Endothelial cell of umbilical vein (primary cell): ENCODE results near the gene ATOH7. TPM values are rescaled to one million over a fixed set of nuclear protein-coding genes. Genes with fewer than 3 reads are reported as not detected.

Experiments used
- BruUV-seq: library from RNA; stranded (reverse); fragments of 400-500 nt; replicated peaks from 2 replicates; lab custom pipeline; 2021; lab: Mats Ljungman, UMichigan
- CTCF ChIA-PET: fragments of 300-600, 350-600 bp; sonication (Branson Sonifier 250); formaldehyde crosslinking; loops from one replicate; lab custom pipeline; 2021; ENCODE audit warnings: antibody characterized with exemption, inconsistent platforms; lab: Charles Lee
- POLR2A ChIA-PET: fragments of 300-600, 350-600 bp; sonication (Branson Sonifier 250); formaldehyde crosslinking; loops from one replicate; lab custom pipeline; 2021; ENCODE audit warnings: antibody characterized with exemption, inconsistent platforms; lab: Charles Lee
- DNase-seq: peaks from one replicate; pipeline ENCODE4 v3.0.0-alpha.2; 2011; ENCODE audit warnings: low read depth, low spot score
- FAIRE-seq: peaks from 2 replicates; lab custom pipeline; 2011; peaks lifted over from hg19 to GRCh38; lab: Jason Lieb, UNC
- H2AFZ ChIP-seq: 2 replicates; pipeline ENCODE4 v1.6.0; 2012; ENCODE audit warnings: low read depth, low read length, control low read depth, inconsistent platforms
- H3K27ac ChIP-seq: 2 replicates; pipeline ENCODE4 v1.5.1; 2011; ENCODE audit warnings: low read depth, mild to moderate bottlenecking, control low read depth, low read length, moderate library complexity; ENCODE audit not compliant: insufficient read depth
- H3K27me3 ChIP-seq, 2 experiments: 2 replicates each; pipeline versions ENCODE4 v1.6.0 to v1.6.1; 2011; ENCODE audit warnings: low read length in 2 of 2, mixed read lengths in 1 of 2; ENCODE audit not compliant: control insufficient read depth in 2 of 2, insufficient read depth in 2 of 2
- H3K36me3 ChIP-seq, 2 experiments: 2 replicates in 1 of 2; 3 replicates in 1 of 2; pipeline ENCODE4 v1.5.1; 2011; ENCODE audit warnings: low read length in 2 of 2, mild to moderate bottlenecking in 1 of 2, moderate library complexity in 1 of 2; ENCODE audit not compliant: control insufficient read depth in 2 of 2, insufficient read depth in 2 of 2; ENCODE audit errors: extremely low read depth in 1 of 2
- H3K4me1 ChIP-seq: 3 replicates; pipeline ENCODE4 v1.5.1; 2011; ENCODE audit warnings: mild to moderate bottlenecking, low read length; ENCODE audit not compliant: control insufficient read depth, insufficient read depth; ENCODE audit errors: extremely low read depth
- H3K4me2 ChIP-seq: 2 replicates; pipeline ENCODE4 v1.6.1; 2011; ENCODE audit warnings: low read length, control low read depth, mixed read lengths; ENCODE audit not compliant: insufficient read depth
- H3K4me3 ChIP-seq, 3 experiments: fragments of 200-600 bp in 1 of 3; sonication (generic), shearing (Covaris generic) in 1 of 3; replicated peaks in 1 of 3; 2 replicates each; pipeline ENCODE4 v1.5.1; 2011 to 2016; ENCODE audit warnings: control low read depth in 3 of 3, low read length in 3 of 3, mild to moderate bottlenecking in 2 of 3, inconsistent platforms in 1 of 3, low read depth in 1 of 3, moderate library complexity in 1 of 3; ENCODE audit not compliant: insufficient read depth in 1 of 3
- H3K79me2 ChIP-seq: 2 replicates; pipeline ENCODE4 v1.6.0; 2012; ENCODE audit warnings: low read length, inconsistent platforms; ENCODE audit not compliant: control insufficient read depth, insufficient read depth
- H3K9ac ChIP-seq: replicated peaks from 2 replicates; pipeline ENCODE3; 2011; ENCODE audit warnings: low read length, control low read depth; ENCODE audit not compliant: insufficient read depth; ENCODE audit errors: extremely low read depth
- H3K9me1 ChIP-seq: replicated peaks from 3 replicates; pipeline ENCODE4 v1.6.0; 2011; ENCODE audit warnings: mild to moderate bottlenecking, low read length; ENCODE audit not compliant: control insufficient read depth, insufficient read depth; ENCODE audit errors: extremely low read depth
- H3K9me3 ChIP-seq: replicated peaks from 2 replicates; pipeline ENCODE4 v1.5.1; 2012; ENCODE audit warnings: low read length, inconsistent platforms; ENCODE audit not compliant: control insufficient read depth, insufficient read depth
- H4K20me1 ChIP-seq: replicated peaks from 2 replicates; pipeline ENCODE3; 2011; ENCODE audit warnings: mild to moderate bottlenecking, low read length; ENCODE audit not compliant: control insufficient read depth, insufficient read depth; ENCODE audit errors: extremely low read depth
- EZH2 ChIP-seq: IDR thresholded peaks from 2 replicates; pipeline ENCODE4 v1.6.1; 2012; ENCODE audit warnings: borderline replicate concordance, low read depth, mild to moderate bottlenecking, moderate library complexity, low read length, inconsistent platforms; ENCODE audit not compliant: severe bottlenecking
- FOS ChIP-seq: IDR thresholded peaks from 2 replicates; pipeline ENCODE4 v1.6.1; 2011; ENCODE audit warnings: mild to moderate bottlenecking, low read length, moderate library complexity, borderline replicate concordance; ENCODE audit not compliant: insufficient read depth
- GATA2 ChIP-seq: IDR thresholded peaks from 2 replicates; pipeline ENCODE4 v1.7.0; 2011; ENCODE audit warnings: low read depth, mild to moderate bottlenecking, moderate library complexity, mixed read lengths, low read length; ENCODE audit not compliant: insufficient read length, insufficient read depth
- JUN ChIP-seq: IDR thresholded peaks from 2 replicates; pipeline ENCODE4 v1.6.1; 2011; ENCODE audit warnings: borderline replicate concordance, low read depth; ENCODE audit not compliant: insufficient read length, insufficient read depth
- MYC ChIP-seq: IDR thresholded peaks from one replicate; pipeline ENCODE4 v1.6.1; 2011; ENCODE audit warnings: mild to moderate bottlenecking, low read depth, low read length
- POLR2A ChIP-seq: IDR thresholded peaks from 2 replicates; pipeline ENCODE4 v1.6.1; 2012; ENCODE audit warnings: low read depth, mild to moderate bottlenecking, control low read depth, low read length
- POLR2AphosphoS5 ChIP-seq: IDR thresholded peaks from 2 replicates; pipeline ENCODE4 v1.6.1; 2012; ENCODE audit warnings: low read depth, mild to moderate bottlenecking, control low read depth, low read length, moderate library complexity; ENCODE audit not compliant: insufficient read depth
- dilution Hi-C: fragments of 300-500 bp; cut with MboI; formaldehyde crosslinking; loops from one replicate; pipeline ENCODE4 v1.15.0; 2019; ENCODE audit warnings: low sequenced_read_pairs; ENCODE audit not compliant: extremely low pct_ligation_motif_present
- intact Hi-C: fragments of 100-400 bp; cut with micrococcal nuclease; formaldehyde crosslinking; loops from one replicate; pipeline ENCODE4 v1.10.0; 2022
- polyA plus RNA-seq, 4 experiments: library from polyadenylated mRNA; depleted of rRNA in 3 of 4; stranded (reverse) in 3 of 4; unstranded in 1 of 4; fragments of >200 nt; gene quantifications; 2 replicates each; pipeline versions ENCODE4 v1.2.1 to v1.2.3, GENCODE V29; 2011 to 2012; ENCODE audit warnings: missing spikeins in 1 of 4
- total RNA-seq: library from RNA; stranded (reverse); gene quantifications from 2 replicates; pipeline ENCODE4 v1.2.3, GENCODE V29; 2021
- TF ChIP-seq, protein P1 (sequence below): IDR thresholded peaks from 2 replicates; pipeline ENCODE4 v1.6.1; 2011; ENCODE audit not compliant: insufficient read depth, insufficient read length
- TF ChIP-seq, protein P2 (sequence below), 2 donors: IDR thresholded peaks; 1 replicate in 1 of 2; 2 replicates in 1 of 2; pipeline ENCODE4 v1.5.1; 2011; ENCODE audit warnings: low read length in 2 of 2, mild to moderate bottlenecking in 2 of 2, moderate library complexity in 2 of 2, control low read depth in 1 of 2, inconsistent platforms in 1 of 2, low read depth in 1 of 2; ENCODE audit not compliant: insufficient read depth in 1 of 2; ENCODE audit errors: extremely low read depth in 1 of 2

The ATOH7 gene
- total and polyA plus RNA-seq, 2 donors (not counting 3 experiments of a cell fraction or from before 2014, with no cell fraction given), result not detected

DNA sequence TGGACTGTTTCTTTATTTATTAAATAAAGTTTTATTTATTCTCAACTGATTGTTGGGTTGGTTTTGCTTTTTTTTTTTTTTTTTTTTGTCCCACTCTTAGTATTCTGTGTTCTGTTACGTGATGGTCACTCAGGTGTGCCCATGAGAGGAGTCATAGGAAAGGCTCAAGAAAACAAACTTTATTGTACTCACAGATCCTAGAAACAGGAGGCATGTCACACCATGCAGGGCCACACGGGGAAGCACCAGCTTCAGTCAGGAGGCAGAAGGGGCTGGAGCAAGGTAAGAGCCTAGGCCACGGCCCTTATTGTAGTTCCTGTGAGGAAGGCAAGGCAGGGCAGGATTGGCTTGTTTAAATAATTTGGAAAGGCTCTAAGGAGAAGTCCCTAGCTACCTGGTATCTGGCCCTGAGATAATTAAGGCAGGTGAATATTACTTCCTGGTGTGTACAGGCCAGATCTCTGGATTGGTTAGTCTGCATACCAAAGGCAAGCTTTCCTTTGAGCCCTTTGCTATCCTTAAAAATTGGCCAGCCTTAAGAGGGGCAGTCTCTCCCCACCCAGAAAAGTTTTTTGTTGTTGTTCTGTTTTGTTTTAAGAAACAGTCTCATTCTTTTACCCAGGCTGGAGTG lies 8.3 kb downstream of the ATOH7 start:
- FAIRE-seq (no peak), DNase-seq (no peak)
- H3K27ac ChIP-seq, result no peak overlapping the region
- no peaks in the 10 kb centered on the region for H3K79me2 ChIP-seq
- no peaks in the 10 kb centered on the region for H4K20me1 ChIP-seq
- peaks cover 3 to 5% of the 10 kb centered on the region in 2 experiments for H3K27me3 ChIP-seq
- intact Hi-C loops (no loop called here), dilution Hi-C loops (no loop called here)
- ChIA-PET CTCF (interaction anchor here (0.8 to 2.5 kb wide), 5 partner anchors 11 to 435 kb away, joined by 3 to 18 read pairs (median 4); no protein-coding TSS in a partner anchor), POLR2A (no interaction called here)
- BruUV-seq, result no TSS peak
- H3K4me2 ChIP-seq, result no peak overlapping the region
- no peak overlapping the region for H3K4me3 ChIP-seq
- H3K9ac ChIP-seq, result no peak overlapping the region
- no peaks in the 10 kb centered on the region for H3K36me3 ChIP-seq
- no peaks in the 10 kb centered on the region for H3K4me1 ChIP-seq
- TF ChIP-seq, protein P1, sequence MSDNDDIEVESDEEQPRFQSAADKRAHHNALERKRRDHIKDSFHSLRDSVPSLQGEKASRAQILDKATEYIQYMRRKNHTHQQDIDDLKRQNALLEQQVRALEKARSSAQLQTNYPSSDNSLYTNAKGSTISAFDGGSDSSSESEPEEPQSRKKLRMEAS, result no peak
- TF ChIP-seq, protein P2, sequence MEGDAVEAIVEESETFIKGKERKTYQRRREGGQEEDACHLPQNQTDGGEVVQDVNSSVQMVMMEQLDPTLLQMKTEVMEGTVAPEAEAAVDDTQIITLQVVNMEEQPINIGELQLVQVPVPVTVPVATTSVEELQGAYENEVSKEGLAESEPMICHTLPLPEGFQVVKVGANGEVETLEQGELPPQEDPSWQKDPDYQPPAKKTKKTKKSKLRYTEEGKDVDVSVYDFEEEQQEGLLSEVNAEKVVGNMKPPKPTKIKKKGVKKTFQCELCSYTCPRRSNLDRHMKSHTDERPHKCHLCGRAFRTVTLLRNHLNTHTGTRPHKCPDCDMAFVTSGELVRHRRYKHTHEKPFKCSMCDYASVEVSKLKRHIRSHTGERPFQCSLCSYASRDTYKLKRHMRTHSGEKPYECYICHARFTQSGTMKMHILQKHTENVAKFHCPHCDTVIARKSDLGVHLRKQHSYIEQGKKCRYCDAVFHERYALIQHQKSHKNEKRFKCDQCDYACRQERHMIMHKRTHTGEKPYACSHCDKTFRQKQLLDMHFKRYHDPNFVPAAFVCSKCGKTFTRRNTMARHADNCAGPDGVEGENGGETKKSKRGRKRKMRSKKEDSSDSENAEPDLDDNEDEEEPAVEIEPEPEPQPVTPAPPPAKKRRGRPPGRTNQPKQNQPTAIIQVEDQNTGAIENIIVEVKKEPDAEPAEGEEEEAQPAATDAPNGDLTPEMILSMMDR (IDR thresholded peaks at IDR 0.05; ENCODE audit: extremely low read depth in 1 of 2, insufficient read depth in 1 of 2, low read depth in 1 of 2, low read length in 2 of 2), result no peak
- TF ChIP-seq JUN (no peak), EZH2 (no peak), POLR2AphosphoS5 (no peak), POLR2A (no peak), MYC (no peak), GATA2 (no peak), FOS (no peak)
- H3K9me1 ChIP-seq, result no peaks in the 10 kb centered on the region
- no peaks in the 10 kb centered on the region for H3K9me3 ChIP-seq
- H2AFZ ChIP-seq, result no peak overlapping the region
